HFF-Myc (cell line): Measurements from ENCODE around the gene UFSP1.
"Not testable (repeated sequence)": the region's sequence is repeated elsewhere in the genome, so short reads cannot be mapped to it uniquely, and the experiment has no call there.

Experiments used
- DNase-seq: peaks from one replicate; pipeline ENCODE4 v3.0.0-alpha.2; 2011; ENCODE audit warnings: low read depth; ENCODE audit errors: extremely low read depth
- H3K4me3 ChIP-seq: replicated peaks from 2 replicates; pipeline ENCODE4 v1.5.1; 2011; ENCODE audit warnings: low read depth, mild to moderate bottlenecking, control low read depth, low read length
- CTCF ChIP-seq: IDR thresholded peaks from 2 replicates; pipeline ENCODE4 v1.5.1; 2012; ENCODE audit warnings: mild to moderate bottlenecking, low read depth, low read length, control low read depth; ENCODE audit errors: missing control alignments

The UFSP1 gene

GRCh38 chr7:100855515-100855914 lies 34.0 kb downstream of the UFSP1 start:
- H3K4me3 ChIP-seq = no peak overlapping the region
- no peak for DNase-seq
- TF ChIP-seq CTCF = no peak

DNA sequence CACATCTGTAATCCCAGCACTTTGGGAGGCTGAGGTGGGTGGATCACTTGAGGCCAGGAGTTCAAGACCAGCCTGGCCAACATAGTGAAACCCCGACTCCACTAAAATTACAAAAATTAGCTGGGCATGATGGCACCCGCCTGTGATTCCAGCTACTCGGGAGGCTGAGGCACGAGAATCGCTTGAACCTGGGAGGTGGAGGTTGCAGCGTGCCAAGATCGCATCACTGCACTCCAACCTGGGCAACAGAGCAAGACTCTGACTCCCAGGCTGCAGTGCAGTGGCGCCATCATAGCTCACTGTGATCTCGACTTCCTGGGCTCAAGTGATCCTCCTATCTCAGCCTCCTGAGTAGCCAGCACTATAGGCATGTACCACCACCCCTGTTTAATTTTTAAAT lies 34.6 kb downstream of the UFSP1 start:
- not testable (repeated sequence) for H3K4me3 ChIP-seq, DNase-seq

- H3K4me3 ChIP-seq = no peak overlapping the region
- no peak for DNase-seq
- TF ChIP-seq CTCF = no peak
Observed at GRCh38 chr7:100854146-100854895, 35.2 kb downstream of the UFSP1 start.

DNA sequence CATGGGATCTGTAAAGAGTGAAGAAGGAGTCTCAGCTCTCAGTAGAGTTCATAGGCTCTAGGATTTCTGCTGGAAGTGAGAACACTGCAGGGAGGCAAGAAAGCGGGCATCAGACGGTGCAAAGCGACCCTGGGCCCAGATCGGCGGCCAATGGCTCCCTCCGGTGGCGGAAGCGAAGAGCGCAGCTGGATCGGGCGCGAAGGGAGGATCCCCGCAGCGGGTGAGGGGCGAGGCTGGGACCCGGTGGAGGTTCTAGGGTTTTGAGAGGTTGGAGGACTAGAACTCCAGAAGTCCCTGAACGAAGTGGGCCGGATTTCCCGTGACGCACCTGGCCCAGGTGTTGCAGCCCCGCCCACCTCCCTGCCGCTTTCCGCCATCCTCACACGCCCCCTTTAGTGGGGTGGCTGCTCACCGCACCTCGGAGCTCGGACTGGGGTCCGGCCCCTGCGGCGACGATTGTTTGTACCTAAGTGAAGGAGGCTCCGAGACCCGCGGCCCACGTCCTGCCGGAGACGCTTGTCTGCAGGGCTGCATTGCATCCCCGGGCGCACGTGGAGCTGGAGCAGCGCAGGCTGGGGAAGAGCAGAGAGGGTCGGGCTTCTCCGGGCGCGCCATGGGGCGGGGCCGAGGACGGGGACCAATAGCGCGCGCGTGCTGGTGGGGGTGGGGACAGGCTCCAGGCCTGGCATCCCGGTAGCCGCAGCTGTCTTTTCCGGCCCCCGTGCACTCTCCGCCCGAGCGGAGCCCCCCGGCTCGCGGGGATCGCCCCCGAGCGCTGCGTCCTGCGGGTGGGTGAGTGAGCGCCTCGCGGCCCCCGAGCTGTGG lies 37.3 kb downstream of the UFSP1 start, which contains the start of gene SLC12A9:
Gene SLC12A9 (plus strand): TSS at position 666 of the 825 bp plus-strand sequence. CDS start 1,485 bp downstream, outside the sequence.
- TF ChIP-seq CTCF = peak; percentile 86

GRCh38 chr7:100847360-100847759 lies 42.2 kb downstream of the UFSP1 start:
- no peak overlapping the region for H3K4me3 ChIP-seq
- no peak for DNase-seq
- no peak for TF ChIP-seq CTCF

More for the DNA sequence above, 37.3 kb downstream of the UFSP1 start, which contains the start of gene SLC12A9:
- H3K4me3 ChIP-seq = peak within 1 kb of the TSS; percentile 81
- peak; percentile 56 for DNase-seq

- no peak overlapping the region for H3K4me3 ChIP-seq
- DNase-seq = no peak
- TF ChIP-seq CTCF = no peak
Observed at GRCh38 chr7:100840470-100841100, 48.9 kb downstream of the UFSP1 start.

DNA sequence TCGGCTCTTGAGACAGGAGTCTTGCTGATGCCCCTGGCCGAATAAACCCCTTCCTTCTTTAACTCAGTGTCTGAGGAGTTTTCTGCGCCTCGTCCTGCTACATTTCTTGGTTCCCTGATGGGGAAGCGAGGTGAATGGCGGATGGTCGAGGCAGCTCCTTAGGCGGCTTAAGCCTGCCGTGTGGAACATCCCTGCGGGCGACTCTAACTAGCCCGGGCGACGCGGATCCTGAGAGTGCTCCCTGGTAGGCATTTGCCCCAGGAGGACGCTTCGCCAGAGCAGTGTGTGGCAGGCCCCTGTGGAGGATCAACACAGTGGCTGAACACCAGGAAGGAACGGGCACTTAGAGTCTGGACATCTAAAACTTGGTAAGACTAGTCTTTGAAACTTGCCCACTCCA lies 50.2 kb downstream of the UFSP1 start:
- TF ChIP-seq CTCF = no peak

More for the DNA sequence above, 50.2 kb downstream of the UFSP1 start:
- no peak for DNase-seq
- no peak overlapping the region for H3K4me3 ChIP-seq
